ENCODE measurements around the gene KRT4. TPM values are rescaled to one million over a fixed set of nuclear protein-coding genes. Genes with fewer than 3 reads are reported as not detected.
A peak's percentile ranks its signal among the peaks of the same experiment; 100 is the strongest.
"Not testable (repeated sequence)": the region's sequence is repeated elsewhere in the genome, so short reads cannot be mapped to it uniquely, and the experiment has no call there.

KRT4 gene
- total RNA-seq, 1 experiment from 2014 or later, result not detected

- DNase-seq (ENCODE audit: low spot score), result no peak
These were observed 6.1 kb downstream of the KRT4 start for GRCh38 chr12:52807544-52808470.

DNA sequence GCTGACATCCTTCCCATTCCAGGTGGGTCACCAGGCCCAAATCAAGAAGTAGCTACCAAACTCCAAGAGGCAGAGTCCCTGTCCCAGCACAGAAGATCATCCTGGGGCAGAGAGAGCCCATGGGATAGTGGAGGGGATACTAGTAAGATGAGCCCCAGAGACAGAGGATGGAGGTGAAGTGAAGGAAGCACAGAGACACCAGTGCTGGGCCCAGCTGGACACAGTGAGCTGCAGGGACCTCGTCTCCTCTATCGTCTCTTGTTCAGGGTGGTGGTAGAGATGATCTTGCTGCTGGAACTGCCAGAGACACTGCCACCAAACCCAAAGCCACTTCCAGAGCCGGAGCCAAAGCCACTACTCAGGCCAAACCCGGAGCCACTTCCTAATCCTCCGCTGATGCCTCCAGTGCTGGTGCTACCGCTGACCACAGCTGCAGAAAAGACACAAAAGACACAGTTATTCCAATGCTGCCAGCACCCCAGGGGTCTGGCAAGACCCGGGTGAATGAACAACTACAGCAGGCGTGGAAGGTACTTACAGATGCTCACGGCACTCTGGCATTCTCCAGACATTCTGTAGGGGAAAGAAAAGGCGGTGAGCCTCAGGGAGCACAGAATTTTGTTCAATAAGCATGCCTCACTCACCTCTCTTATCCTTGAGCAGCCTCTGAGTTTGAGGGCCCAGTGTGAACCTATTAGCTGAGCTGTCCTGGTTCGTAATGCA lies 6.9 kb downstream of the KRT4 start:
- no peak for DNase-seq (ENCODE audit: low spot score)

DNA sequence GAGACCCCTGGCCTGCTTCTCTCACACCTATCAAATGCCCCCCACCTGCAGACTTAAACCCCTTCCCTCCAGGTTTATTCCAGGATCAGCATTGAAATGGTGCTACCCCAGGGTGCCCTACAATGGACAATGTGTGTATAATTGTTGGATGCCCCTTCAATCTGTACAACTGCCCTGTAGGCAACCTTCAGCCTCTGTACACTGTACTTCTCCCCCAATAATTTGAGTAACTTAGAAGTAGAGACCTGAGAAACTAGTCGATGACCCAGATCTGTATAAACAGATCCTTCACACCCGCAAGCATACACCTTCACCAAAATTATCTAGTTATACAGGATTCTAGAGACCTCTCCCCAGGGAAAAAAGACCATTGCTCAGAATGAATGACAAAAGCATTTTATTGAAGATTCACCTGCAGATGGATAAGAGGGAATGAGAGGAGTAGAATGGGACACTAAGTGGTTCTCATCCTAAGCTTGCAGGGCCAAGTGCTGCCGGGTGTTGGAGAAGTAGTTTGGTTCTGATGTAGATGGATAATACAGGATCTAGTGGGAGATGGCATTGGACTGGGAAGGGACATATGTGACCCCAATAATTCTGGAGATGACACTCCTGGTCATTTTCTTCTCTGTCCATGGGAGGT lies 7.6 kb downstream of the KRT4 start:
- DNase-seq (ENCODE audit: low spot score), result no peak

DNA sequence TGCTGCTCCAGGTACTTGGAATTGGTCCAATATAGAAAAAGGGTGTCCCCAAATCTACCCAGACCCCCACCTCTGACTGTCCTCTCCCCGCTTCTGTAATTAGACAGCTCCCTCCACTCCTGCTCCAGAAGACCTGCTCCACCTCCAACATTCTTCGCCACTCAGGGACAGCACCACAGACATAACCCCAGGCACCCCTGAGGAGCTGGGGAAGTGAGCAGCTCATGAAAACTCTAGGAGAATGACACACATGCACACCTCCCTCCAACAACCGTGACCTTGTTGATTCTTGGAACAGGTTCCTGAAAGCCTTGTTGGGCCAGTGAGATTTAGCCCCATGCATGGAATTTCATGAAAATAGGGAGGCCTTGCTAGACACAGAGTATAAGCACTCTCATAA lies 8.2 kb downstream of the KRT4 start:
- no peak for DNase-seq (ENCODE audit: low spot score)

DNA sequence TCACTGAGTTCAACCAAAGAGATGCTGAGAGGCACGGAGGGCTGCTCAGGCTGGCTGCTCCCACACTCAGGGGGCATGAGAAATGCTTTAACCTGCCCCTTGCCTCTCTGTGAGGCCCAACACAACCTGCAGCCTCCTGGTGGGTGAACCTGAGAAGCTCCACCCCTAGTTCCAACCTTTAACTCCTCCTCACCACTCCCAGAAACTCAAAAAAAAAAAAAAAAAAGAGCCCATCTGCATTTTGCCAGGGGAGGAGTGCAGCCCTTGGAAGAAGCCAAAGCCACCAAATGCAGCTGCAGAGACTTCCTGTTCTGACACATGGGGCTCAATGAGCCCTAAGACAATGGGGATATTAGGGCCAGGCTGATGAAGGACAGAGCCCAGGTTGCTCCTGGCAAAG lies 8.9 kb downstream of the KRT4 start:
- no peak for DNase-seq (ENCODE audit: low spot score)

DNA sequence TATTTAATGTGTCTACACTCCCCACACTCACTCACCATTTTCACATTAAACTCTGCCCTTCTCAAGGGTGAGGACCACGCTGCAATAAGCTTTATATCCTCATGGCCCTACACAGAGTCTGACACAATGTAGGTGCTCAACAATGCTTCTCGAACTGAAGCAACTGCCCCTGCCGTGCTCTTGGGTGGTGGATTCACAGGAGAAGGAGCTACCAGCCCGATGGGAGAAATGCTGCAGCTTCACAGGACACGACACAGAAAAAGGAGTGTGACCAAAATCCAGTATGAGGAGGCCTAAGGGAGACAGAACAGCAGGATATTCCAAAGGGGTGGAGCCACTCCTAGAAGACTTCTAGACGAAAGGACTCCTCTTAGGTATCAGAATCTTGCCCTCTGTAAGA lies 11.5 kb downstream of the KRT4 start:
- DNase-seq (ENCODE audit: low spot score), result no peak

- DNase-seq (ENCODE audit: low spot score), result no peak
These were observed 12.1 kb downstream of the KRT4 start for GRCh38 chr12:52801773-52802172.

DNA sequence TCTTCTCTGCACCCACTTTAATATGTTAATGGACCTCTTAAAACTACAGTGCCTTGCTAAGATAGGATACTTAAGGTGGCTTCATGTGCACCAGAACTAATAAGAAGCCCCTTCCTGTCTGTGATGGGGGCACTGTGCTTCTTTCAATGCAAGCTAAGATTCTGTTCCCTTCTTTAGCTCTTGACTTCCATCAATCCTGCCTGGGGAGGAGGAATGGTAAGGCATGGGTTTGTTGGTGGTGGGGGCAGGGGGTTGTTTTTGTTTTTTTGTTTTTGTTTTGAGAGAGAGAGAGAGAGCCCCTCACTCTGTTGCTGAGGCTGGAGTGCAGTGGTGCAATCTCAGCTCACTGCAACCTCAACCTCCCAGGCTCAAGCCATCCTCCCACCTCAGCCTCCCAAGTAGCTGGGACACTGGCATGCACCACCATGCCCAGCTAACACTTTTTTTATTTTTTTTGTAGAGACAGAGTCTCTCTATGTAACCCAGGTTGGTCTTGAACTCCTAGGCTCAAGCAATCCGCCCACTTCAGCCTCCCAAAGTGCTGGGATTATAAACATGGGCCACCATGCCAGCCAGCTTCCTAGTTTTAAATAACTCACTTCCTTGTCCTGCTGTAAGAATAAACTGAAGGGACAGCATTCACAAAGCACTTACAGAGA lies 13.5 kb downstream of the KRT4 start:
- DNase-seq (ENCODE audit: low spot score), result no peak

DNA sequence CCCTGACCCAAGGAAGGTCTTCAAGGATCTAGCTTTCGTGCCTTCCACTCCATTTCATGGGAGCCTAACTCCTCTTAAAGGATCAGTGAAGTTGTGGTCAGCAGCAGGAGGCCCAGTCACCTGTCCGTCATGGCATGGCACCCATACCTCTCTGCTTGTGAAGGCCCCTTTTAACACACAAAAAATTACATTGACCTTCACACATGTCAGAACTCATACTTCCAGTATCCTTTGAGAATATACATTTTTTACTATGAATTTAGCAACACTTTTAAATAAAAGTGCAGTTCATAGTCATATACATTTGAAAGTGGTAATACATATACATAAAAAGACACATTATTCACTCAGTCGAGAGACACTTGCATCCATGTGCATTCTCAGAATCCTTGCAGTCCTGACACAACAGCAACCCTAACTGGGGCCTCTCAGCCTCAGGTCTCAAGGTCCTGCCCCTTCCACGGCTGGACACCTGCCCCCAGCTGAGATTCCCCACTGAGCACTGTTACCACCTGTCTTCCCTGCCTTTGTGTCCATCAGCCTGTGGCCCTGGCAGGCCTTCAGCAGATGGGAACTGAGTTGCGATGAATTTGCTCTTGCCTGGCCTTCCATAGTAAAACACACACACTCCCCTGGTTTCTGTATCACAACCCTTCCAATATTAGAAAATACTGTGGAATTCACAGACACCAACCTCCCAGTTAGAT lies 14.3 kb downstream of the KRT4 start:
- DNase-seq (ENCODE audit: low spot score), result no peak

GRCh38 chr12:52798671-52799504 lies 15.0 kb downstream of the KRT4 start:
- peak; percentile 84 for DNase-seq (ENCODE audit: low spot score)

DNA sequence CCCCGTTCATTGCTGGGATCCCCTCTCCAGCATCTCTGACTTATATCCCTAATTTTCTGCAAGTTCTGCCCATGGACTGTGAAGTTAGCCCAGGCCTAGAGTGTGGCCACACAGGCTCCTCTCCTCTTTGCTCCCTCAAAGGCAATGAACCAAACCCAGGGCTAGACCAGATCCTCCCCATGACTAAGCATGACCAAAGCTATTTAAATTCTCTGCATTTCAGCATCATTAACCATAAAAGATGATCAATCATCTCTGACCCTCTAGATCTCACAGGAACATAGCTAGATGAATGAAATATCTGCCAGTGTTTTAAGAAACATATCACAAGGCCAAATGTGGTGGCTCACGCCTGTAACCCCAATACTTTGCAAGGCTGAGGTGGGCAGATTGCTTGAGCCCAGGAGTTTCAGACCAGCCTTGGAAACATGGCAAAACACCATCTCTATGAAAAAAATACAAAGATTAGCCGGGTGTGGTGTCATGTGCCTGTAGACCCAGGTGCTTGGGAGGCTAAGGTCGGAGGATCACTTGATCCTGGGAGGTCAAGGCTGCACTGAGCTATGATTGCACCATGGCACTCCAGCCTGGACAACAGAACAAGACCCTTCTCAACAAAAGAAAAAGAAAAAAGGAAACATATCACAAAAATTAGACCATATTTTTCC lies 15.8 kb downstream of the KRT4 start:
- DNase-seq (ENCODE audit: low spot score), result peak; percentile 27

GRCh38 chr12:52797529-52797894 lies 16.4 kb downstream of the KRT4 start:
- DNase-seq (ENCODE audit: low spot score), result no peak

- DNase-seq (ENCODE audit: low spot score), result no peak
These were observed 16.9 kb downstream of the KRT4 start for GRCh38 chr12:52796839-52797528.

DNA sequence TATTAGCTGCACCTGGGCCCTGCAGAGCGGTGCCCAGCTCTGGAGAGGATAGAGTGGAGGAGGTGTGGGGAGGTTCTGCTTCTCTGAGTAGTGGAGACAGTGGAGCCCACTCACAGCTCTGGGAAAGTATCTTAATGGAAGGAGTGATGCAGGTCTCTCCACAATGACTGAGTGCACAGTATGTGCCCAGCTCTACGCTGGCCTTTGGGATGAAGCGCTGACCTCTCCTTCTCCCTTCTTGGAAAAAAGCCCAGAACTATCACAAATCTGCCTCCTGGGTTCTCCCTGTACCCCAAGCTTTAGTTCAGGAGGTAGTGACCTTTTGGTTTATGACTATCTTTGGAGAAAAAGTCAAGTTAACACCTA lies 17.5 kb downstream of the KRT4 start:
- DNase-seq (ENCODE audit: low spot score), result no peak

DNA sequence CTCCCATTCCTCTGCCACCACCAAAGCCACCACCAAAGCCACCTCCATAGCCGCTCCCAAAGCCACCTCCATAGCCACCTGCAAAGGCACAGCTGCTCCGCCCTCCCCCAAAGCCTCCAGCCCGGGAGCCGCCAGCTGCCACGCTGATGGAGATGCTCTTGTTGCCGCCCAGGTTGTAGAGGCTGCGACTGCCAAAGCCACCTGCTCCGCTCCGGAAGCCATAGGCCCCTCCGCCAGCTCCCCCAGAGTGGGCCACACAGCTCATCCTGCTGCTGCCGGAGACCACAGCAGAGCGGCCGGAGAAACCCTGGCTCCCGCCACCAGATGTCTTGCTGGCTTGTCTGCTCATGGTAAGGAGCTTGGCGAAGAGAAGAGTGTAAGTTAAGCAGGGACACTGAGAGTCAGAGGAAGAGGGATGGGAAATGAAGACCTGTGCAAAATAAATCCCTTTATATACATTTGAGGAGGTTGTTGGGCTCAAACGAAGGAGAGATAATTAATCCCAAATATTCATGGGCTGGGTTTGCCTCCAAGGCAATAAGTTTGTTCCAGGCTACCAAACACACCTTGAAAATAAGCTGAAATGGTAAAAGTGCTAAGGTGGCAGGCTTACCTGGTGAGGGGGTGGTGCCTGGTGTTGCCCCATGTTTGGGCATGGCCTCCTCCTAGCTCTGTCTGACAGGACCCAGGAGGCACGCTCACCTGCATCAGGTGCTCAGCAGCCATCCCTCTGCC lies 18.1 kb downstream of the KRT4 start, which contains the start of gene KRT3:
Gene KRT3 (minus strand): TSS at position 424 of the 735 bp plus-strand sequence. CDS start 75 bp downstream, at position 349.
- DNase-seq (ENCODE audit: low spot score), result no peak

DNA sequence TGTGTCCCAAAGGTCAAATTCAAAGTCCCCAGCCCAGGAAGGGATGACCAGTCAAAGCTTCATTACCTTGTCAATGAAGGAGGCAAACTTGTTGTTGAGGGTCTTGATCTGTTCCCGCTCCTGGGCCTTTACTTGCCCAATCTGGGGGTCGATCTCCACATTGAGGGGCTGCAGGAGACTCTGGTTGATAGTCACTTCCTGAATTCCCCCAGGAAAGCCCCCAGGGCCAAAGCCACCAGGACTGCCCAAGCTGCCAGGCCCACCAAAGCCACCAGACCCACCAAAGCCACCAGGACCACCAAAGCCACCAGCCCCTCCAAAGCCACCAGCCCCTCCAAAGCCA lies 18.6 kb downstream of the KRT4 start:
- DNase-seq (ENCODE audit: low spot score), result not testable (repeated sequence)

- peak; percentile 50 for DNase-seq (ENCODE audit: low spot score)
These were observed 19.2 kb downstream of the KRT4 start for GRCh38 chr12:52794479-52795331.

Data from A172 (cell line).